ENCODE data around the gene ZFAND2A. TPM values are rescaled to one million over a fixed set of nuclear protein-coding genes. Genes with fewer than 3 reads are reported as not detected.
A peak's percentile ranks its signal among the peaks of the same experiment; 100 is the strongest.

The ZFAND2A gene
- total and polyA plus RNA-seq, 2 donors (not counting 3 experiments of a cell fraction or from before 2014, with no cell fraction given): 31.8 to 40.6 TPM

GRCh38 chr7:1193593-1194424 lies 33.8 kb upstream of the ZFAND2A start:
- ChIA-PET POLR2A (no interaction called here), CTCF (interaction anchor here (0.6 to 4.9 kb wide), 18 partner anchors 11 to 281 kb away, joined by 3 to 39 read pairs (median 4); no protein-coding TSS in a partner anchor)
- no peak for TF ChIP-seq FOS (IDR thresholded peaks at IDR 0.05; ENCODE audit: borderline replicate concordance, insufficient read depth, low read length)
- no peak for TF ChIP-seq MYC (IDR thresholded peaks at IDR 0.05; ENCODE audit: low read depth, low read length)
- TF ChIP-seq CTCF (IDR thresholded peaks at IDR 0.05; ENCODE audit: extremely low read depth in 1 of 2, insufficient read depth in 1 of 2, low read depth in 1 of 2, low read length in 2 of 2): peak; percentile 62 to 82
- TF ChIP-seq MAX (IDR thresholded peaks at IDR 0.05; ENCODE audit: insufficient read depth, insufficient read length): no peak
- no peak for TF ChIP-seq POLR2AphosphoS5 (IDR thresholded peaks at IDR 0.05; ENCODE audit: insufficient read depth, low read depth, low read length)
- no peak overlapping the region for H3K4me2 ChIP-seq (ENCODE audit: insufficient read depth, low read length)
- FAIRE-seq: peak; percentile 74
- no peaks in the 10 kb centered on the region for H3K79me2 ChIP-seq (ENCODE audit: control insufficient read depth, insufficient read depth, low read length)
- BruUV-seq (replicated peaks): no TSS peak
- H3K27ac ChIP-seq (ENCODE audit: insufficient read depth, low read depth, low read length): no peak overlapping the region
- H3K9me3 ChIP-seq (replicated peaks; ENCODE audit: control insufficient read depth, insufficient read depth, low read length): no peaks in the 10 kb centered on the region
- DNase-seq (ENCODE audit: low read depth, low spot score): peak; percentile 58
- no peak overlapping the region for H3K4me3 ChIP-seq (replicated peaks in 1 of 3; ENCODE audit: insufficient read depth in 1 of 3, low read depth in 1 of 3, low read length in 3 of 3)
- no peaks in the 10 kb centered on the region for H3K36me3 ChIP-seq (ENCODE audit: control insufficient read depth in 2 of 2, extremely low read depth in 1 of 2, insufficient read depth in 2 of 2, low read length in 2 of 2)
- H3K27me3 ChIP-seq (ENCODE audit: control insufficient read depth in 2 of 2, insufficient read depth in 2 of 2, low read length in 2 of 2): no peaks in the 10 kb centered on the region
- H3K9ac ChIP-seq (replicated peaks; ENCODE audit: extremely low read depth, insufficient read depth, low read length): no peak overlapping the region
- peak overlapping the region; percentile 34 for H2AFZ ChIP-seq (ENCODE audit: low read depth, low read length)
- dilution Hi-C loops (cut with MboI; ENCODE audit: extremely low pct_ligation_motif_present, low sequenced_read_pairs): no loop called here
- H3K9me1 ChIP-seq (replicated peaks; ENCODE audit: control insufficient read depth, extremely low read depth, insufficient read depth, low read length): no peaks in the 10 kb centered on the region
- H4K20me1 ChIP-seq (replicated peaks; ENCODE audit: control insufficient read depth, extremely low read depth, insufficient read depth, low read length): no peaks in the 10 kb centered on the region
- H3K4me1 ChIP-seq (ENCODE audit: control insufficient read depth, extremely low read depth, insufficient read depth, low read length): peaks cover 13% of the 10 kb centered on the region
- intact Hi-C loops (cut with micrococcal nuclease): loop anchor here (1.0 to 2.0 kb wide), 2 partner anchors 218 to 239 kb away; no protein-coding TSS in a partner anchor
